Raji (cell line): Measurements from ENCODE around the gene ZNF595.
"Not testable (repeated sequence)": the region's sequence is repeated elsewhere in the genome, so short reads cannot be mapped to it uniquely, and the experiment has no call there.

Experiments used
- POLR2A ChIP-seq: IDR thresholded peaks from 2 replicates; pipeline ENCODE4 v1.6.1; 2011; ENCODE audit warnings: low read depth, low read length, control low read depth; ENCODE audit not compliant: insufficient read depth

Gene ZNF595

DNA sequence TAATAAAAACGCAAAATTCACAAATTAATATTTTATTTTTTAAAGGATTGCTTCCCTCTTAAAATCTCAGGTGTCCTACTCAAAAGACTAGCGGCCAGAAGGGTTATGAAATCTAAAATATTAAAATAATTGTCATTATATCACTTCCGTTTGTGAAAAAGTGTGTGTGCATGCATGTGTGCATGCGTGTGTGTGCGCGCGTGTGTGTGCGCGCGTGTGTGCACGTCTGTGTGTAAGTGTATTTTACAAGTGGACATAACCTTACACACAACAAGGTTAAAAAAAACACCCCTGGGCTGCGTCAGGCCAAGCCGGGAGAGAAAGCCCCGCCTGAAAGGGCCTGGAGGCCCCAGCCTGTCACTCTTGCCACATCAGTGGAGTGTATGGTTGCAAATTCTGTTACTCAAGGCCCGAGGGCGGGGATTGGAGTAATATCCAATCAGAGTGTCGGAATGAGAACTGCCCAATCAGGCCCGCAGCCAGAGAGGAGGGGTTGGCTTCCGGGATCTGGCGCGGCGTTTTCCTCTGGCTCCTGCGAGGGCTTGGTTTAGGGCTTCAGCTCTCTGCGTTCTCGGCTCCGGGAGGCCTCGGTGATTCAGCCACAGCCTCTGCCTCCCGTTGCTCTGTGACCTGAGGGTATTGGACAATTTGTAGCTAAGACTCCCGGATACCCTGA, at the start of gene ZNF595:
Gene ZNF595, plus strand, starts transcription at position 518 of the 676 bp plus-strand sequence. CDS start 168 bp downstream, outside the sequence.
- not testable (repeated sequence) for TF ChIP-seq POLR2A

DNA sequence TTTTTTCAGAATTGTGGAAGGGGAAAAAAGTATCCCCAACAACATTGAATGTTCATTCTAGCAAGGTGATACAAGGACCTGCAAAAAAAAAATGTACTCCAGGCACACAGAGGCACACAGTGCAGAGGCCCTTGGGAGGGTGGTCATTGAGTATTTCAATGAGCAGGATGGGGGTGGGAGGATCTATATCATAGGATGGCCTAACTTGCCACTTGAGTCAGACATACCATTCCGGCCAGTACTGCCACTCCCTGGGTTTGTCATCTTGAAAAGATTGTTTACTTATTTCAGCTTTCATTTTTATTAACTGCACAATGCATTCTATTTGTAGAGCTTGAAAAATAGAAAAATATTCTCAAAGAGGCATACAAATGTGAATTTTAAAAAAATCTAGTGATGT, 18.7 kb downstream of the ZNF595 start:
- TF ChIP-seq POLR2A = no peak

DNA sequence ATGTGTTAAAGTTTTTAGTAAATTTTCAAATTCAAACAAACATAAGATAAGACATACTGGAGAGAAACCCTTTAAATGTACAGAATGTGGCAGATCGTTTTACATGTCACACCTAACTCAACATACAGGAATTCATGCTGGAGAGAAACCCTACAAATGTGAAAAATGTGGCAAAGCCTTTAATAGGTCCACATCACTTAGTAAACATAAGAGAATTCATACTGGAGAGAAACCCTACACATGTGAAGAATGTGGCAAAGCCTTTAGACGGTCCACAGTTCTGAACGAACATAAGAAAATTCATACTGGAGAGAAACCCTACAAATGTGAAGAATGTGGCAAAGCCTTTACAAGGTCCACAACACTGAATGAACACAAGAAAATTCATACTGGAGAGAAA, 32.8 kb downstream of the ZNF595 start:
- no peak for TF ChIP-seq POLR2A

DNA sequence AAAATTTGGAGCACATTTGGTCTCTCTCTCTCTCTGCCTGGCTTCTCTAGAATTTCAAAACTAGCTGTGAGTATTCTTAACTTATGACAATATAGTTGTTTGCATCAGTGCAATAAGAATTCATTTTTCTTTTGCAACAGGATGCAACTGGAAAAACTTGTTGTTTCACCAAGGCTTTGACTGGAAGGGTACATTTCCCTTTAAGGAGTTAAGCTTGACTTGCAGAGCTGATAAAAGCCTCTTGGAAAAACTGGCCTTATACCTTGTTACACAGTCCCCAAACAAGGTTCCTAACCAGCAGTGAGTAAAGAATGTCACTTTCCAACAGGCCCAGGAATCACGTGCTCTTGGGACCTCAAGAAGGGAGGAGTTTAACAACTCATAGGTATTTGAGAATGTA, 45.3 kb downstream of the ZNF595 start:
- no peak for TF ChIP-seq POLR2A

DNA sequence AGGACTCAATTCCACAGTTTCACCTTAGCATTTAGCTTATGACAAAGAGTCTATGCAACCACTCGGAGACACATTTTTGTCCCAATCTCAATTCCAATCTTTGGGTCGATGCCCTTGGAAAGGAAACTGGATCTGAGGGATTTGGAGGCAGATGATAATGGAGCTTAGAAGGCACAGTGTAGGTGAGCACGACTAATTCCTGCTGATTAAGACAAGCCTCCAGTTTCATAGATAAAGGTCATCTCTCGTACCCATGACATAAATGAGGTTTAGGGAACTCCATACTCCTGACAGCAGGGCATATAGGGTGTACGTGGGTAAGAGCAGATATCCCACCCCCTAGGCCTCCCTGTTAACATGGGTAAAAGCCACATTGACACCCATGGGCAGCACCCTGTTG, 46.7 kb downstream of the ZNF595 start:
- no peak for TF ChIP-seq POLR2A

DNA sequence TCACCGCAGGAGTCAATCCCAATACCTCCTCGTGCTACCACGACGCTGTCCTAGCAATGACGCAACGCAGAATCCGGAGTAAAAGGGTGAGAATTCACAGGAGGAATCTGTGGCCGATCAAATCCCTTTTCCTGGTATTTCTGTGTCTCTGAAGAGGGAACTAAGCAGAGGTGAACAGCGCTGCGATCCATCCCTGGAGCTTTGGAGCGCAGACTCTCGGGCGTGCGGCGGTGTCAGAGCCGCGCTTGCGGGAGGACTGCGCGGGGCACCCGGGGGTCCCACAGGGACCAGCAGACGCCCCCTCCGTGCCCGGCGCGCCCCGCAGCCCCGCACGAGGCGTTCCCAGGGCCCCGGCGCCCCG, 53.9 kb downstream of the ZNF595 start:
- TF ChIP-seq POLR2A = no peak

DNA sequence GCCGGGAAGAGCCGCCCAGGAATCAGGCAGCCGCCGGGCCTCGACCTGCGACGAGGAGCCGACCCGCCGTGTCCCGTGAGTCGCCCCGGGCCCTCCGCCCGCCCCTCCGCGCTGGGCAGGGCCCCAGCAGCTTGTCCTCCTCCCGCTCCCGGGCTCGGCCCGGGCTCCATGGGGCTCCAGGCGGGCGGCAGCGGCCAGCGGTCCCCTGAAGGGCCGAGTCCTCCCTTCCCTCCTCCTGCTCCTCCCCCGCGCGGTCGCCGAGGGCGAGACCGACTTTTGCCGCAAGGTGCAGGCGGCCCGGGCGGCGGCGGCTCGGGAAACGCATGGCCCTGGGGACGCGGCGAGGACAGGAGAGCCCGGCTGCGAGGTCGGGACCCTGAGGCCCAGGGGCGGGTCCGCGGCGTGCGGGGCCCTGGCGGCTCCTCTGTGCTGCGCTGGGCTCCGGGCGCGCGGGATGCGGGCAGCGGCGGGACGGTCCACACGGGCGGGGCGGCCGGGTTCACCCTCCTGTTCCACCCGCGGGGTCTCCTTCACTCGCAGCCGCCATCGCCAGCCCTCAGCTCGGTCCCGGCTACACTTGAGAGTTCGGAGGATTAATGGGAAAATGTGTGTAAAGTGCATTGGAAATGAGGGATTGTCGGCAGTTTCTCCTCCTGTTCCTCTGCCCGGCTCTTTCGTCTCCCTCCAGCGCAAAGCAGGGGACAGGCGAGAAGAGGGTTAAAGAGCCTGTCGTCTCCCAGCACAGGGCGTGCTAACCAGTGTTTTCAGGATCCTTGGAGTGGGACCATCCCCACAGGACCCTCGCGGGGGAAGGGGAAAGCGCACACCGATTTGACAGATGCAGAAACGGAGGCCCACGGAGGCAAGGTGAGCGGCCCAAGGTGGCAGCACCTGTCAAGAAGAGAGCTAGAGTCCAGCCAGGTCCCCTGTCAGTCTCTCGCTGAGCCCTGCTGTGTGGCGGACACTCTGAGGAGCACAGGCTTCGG, 54.6 kb downstream of the ZNF595 start:
- TF ChIP-seq POLR2A = no peak

DNA sequence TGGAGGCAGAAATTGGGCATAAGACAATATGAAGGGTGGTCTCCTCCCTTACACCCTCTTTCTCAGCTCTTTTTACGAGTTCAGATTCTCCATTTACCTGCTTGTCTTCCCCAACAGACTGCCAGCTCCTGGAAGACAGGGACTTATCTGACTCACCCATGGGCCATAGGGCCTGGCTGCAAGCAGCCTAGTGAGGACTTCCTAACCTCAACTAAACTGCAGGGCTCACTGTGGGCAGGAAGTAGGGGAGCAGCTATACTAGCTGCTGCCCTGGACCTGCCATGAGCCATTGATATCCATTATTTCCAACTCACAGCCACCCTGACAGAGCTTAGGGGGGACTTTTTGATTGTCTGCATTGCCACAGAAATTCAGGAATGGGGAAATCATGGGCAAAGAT, 59.6 kb downstream of the ZNF595 start:
- no peak for TF ChIP-seq POLR2A

DNA sequence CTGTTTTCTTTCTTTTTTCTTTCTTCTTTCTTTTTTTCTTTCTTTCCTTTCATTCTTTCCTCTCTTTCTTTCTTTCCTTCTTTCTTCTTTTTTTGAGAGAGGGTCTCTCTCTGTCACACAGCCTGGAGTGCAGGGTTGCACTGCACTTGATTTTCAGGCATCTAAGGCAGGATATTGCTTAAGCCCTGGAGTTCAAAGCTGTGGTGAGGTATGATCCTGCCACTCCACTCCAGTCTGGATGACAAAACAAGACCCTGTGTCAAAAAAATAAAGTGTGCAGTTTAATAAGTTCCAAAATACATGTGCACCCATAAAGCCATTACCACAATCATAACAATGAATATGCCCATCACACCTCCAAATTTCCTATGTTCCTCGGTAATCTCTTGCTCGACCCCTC, 60.6 kb downstream of the ZNF595 start:
- TF ChIP-seq POLR2A = no peak

DNA sequence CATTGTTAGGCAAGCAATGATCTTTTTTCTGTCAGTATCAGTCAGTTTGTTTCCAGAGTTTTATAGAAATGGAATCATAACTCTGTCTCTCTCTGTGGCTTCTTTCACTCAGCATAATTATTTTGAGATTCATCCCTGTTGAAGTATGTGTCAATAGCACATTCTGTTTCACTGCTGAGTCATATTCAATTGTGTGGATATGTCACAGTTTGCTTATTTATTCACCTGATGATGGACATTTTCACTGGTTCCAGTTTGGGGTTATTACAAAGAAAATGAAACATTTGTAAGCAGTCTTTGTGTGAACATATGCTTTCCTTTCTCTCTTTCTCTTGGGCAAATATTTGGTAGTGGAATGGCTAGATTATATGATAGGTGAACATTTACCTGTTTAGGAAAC, 61.0 kb downstream of the ZNF595 start:
- no peak for TF ChIP-seq POLR2A

DNA sequence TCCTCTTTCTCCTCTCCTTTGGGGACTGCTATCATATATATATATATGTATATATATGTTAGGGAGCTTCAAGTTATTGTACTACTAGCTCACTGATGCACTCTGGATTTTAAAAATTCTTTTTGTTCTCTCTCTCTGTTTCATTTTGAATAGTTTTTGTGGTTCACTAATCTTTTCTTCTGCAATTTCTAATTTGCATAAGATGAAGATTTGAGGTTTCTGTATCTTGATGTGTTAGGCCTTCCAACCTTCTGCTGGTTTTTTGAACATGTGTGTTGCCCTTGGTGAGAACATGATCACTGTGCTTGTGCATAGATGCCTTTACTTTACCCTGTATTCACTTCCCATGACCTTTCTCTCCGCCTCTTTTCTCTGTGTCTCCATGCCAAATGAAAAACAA, 63.4 kb downstream of the ZNF595 start:
- no peak for TF ChIP-seq POLR2A

DNA sequence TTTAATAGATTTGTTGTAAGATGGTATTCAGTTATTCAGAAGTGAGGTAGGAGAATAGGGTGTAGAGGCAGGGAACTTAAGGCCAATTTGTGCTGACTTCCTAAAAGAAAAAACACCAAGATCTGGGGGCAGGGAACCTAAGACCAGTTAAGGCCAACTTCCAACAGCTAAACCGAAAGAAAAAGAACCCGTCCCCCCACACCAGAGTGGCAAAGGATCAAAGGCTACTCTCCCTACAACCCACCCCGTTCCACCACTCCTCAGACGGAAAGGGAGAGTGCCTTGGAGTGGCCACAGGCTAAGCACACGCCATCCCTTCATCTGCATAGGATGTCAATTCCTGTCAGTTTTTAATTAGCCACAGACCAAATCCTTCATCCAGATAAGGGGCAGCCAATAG, 67.5 kb downstream of the ZNF595 start:
- TF ChIP-seq POLR2A = no peak

DNA sequence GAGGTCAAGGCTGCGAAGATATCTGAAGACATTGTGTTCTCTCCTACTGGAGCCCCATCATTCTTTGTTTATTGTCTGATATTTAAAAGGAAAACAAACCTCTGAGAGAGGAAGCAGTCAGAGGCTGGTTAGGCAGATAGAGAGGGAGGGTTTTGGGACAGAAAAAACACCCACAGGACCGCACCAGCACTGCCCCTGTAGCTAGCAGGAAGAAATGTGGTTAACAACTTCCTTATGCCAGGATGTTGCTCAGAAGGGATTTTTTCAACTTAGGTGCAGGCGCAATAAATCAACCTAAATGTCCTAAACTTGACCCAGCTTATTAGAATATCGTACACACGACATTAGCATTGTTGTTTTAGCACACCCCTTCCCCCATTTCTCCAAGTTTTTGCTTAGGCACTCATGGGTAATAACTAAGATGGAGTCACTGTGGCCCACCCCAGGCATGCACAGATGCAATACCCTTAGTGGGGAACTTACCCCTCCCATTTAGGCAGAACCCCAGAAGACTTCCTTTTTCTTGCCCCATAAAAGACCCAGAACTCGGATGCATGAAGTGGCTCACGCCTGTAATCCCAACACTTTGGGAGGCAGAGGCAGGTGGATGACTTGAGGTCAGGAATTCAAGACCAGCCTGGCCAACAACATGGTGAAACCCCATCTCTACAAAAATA, 68.4 kb downstream of the ZNF595 start:
- no peak for TF ChIP-seq POLR2A

DNA sequence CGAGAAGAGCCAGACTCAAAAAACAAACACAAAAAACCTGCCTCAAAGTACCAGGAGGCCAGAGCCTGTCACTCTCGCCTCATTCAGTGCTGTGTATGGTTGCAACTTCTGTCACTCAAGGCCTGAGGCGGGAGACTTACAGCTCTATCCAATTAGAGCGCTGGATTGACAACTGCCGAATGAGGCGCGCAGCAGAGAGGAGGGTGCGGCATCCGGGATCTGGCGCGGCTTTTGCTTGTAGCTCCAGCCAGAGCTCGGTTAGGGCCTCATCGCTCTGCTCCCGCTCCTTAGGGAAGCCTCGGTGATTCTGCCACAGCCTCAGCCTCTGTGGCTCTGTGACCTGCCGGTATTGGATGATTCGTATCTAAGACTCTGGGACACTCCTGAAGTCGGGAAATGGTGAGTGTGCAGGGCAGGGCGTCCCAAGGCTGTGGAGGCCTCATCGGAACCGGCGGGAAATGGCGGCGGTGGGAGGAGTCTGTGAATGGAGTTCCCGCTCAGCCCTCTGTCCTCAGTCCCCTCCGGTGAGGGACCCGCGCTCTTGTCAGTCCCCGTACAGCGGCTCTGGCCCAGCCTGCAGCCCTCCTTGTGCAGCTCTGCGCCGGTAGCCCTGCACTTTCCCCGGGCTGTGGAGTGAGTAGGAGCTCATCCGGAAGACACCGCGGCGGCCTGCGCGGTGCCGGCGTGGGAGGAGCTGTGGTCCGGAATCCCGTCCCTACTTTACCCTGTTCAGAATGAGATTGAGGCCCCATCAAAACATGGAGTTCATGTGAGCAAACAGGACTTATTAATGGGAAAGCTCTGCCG, 71.4 kb downstream of the ZNF595 start, which contains the start of gene ZNF718:
Gene ZNF718, plus strand, starts transcription at position 227 of the 807 bp plus-strand sequence. Its CDS starts 170 bp downstream, at position 397.
- TF ChIP-seq POLR2A = peak; percentile 77

DNA sequence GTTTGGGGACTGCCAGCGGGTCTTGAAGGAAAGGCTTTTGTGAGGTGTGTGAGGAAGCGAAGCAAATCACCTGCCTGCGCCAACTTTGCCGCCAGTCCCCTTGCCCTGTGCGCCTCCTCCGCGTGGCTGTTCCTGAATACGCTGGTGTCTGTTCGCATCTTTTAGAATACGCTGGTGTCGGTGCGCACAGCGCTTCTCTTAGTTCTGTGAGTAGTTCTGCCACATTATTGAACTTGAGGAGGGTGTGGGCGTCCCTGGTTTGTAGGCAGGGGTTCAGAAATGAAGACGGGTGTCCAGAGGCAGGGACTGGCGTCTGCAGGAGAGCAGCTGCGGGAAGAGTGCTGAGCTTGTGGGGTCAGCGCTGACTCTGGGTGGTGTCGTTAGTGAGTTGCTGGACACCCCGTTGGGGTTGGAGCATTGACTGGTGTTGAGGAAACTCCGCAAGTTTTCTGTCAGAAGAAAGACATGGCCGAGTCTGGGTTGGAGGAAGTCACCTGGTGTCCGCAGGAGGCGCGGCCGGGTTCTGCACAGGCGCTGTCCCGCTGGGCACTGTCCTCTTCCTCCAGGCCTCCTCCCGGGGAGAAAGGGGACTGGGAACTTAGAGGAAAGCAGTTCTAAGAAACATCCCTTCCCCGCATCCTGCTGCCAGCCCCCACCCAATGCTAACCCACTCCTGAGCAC, 72.1 kb downstream of the ZNF595 start:
- no peak for TF ChIP-seq POLR2A

DNA sequence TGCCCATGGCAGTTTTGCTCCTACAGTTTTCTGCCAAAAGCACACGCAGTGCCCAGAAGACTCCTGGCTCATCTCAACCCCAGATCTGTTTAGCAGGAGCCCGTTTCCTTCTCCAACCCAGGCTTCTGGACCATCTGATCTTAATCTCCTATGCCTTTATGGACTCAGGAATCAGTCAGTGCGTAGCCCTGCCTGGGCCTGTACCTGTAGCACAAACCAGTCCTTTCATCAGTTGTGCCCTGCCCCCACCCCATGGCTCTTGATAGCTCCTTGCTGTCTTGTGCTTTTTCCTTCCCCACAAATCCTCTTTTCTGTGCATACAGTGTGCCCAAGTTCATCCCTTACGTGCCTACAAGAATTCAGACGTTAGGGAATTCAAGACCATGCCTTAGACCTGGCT, 72.7 kb downstream of the ZNF595 start:
- no peak for TF ChIP-seq POLR2A
